ENCODE data around the gene TRAP1.

- TF ChIP-seq POLR2AphosphoS5 (IDR thresholded peaks at IDR 0.05; ENCODE audit: borderline replicate concordance, low read depth, low read length) (no peak), EZH2 (IDR thresholded peaks at IDR 0.05) (no peak), FOXP2 (optimal IDR thresholded peaks at IDR 0.05; ENCODE audit: control extremely low read depth, extremely low read length, insufficient read depth) (no peak)
Observed at GRCh38 chr16:3738541-3738940, 21.2 kb upstream of the TRAP1 start.
